Kidney capillary endothelial cell (primary cell): ENCODE measurements around the gene SCAMP2.

Experiments used
- DNase-seq: peaks from one replicate; pipeline ENCODE4 v3.0.0-alpha.2; 2018; ENCODE audit warnings: low spot score

SCAMP2 gene

DNA sequence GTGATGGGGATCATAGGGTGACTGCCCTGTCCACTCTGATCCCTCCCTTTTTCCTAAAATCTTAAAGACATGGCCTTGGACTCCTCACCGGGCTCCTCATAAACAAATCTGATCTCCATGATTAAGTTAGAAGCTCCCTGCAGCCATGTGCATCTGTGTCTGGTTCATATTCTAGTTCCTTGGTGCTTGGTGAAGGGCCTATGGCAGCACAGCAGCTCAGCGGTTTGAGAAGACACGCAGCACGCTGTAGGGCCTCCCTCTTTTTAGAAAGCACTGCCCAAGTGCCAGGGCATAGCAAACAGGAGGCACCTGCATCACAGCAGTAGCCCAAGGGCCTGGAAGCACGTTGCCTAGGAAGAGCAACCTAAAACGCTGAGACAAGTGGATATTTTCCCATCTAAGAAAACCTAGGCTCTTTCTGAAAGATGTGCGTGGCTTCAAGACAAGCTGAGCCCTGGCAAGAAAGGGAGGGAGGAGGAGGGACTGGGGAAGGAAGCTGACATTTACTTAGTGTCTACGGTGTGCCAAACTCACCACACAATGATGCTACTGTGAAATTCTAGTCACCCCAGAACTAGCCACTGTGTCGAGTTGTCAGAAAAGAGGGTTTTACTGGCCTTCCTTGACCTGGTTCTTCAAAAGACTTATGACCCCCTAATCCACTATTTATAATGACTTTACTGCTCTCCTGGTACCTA lies 15.3 kb downstream of the SCAMP2 start:
- no peak for DNase-seq

DNA sequence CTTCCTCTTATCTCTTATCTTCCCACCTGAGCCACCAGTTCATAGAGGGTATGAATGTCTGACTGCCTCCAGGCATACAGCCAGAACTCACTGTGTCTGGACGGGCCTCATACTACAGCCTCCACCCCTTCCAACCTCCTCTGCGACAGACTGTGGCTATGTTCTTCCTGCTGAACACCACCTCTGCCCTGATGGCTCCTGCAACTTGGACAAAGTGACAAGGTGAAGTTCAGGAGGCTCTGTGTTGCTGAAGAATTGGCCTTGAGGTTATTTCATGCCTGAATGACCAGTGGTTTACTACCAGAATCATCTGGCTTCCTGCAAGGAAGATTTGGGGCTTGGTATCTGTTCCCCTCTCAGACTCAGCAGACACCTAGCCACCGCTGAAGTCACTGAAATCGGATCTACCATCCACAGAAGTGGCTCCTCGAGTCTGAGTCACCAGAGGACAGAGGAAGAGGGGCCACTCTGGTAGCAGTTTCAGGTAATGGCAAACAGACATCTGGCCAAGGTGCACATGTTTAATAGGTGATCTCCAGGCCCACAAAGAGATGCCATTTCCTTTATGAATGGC lies 16.0 kb downstream of the SCAMP2 start:
- no peak for DNase-seq

DNA sequence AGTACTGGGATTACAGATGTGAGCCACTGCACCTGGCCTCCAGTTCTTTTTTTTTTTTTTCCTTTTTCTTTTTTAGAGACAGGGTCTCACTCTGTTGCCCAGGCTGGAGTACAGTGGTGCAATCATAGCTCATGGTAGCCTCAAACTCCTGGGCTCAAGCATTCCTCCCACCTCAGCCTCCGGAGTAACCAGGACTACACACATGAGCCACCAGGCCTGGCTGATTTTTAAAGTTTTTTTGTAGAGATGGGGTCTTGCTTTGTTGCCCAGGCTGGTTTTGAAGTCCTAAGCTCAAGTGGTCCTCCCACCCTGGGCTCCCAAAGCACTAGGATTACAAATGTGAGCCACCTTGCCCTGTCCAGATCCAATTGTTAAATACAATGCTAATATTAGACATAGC lies 16.6 kb downstream of the SCAMP2 start:
- no peak for DNase-seq

DNA sequence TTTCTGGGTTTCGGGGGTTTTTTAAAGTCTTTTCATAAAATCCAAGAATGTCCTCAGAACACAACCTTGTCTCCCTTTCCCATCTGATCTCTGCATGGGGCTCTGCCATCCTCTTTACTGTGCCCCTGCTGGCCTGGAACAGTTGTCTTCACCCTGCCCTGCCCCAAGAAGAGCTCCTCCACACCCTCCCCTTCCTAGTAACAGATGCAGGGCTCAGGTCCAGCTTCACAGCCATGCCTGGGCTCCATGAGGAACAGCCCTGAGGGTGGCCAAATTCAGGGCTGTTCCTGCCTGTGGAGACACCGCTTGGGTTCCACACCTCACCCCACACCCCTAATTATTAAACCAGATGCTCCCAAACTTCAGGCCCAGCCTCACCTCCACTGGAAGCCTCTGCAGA lies 17.3 kb downstream of the SCAMP2 start:
- no peak for DNase-seq

DNA sequence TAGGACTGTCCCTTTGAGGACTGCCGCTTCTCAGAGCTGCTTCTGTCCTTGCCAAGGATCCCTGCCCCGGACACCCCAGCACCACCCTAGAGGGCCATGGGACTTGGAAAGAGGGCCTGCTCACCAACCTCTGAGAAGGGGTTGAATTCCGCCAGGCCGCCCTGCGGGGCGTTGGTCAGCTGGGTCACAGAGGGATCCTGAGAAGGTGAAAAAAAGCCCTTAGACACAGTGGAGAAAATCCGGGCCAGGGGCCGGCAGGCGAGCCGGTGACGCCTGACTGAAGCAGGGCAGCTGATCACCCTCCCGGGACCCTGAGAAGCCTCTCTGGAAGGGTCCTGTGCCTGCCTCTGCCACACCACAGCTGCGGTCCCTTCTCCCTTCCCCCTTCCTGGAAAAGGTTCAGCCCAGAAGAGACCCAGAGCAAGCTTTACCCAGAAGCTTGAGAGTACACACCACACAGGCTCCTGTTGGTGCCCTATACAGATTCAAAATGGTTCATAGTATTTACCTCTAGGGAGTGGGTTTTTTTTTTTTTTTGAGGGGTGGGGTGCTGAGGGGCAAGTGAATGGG lies 18.6 kb downstream of the SCAMP2 start:
- no peak for DNase-seq

DNA sequence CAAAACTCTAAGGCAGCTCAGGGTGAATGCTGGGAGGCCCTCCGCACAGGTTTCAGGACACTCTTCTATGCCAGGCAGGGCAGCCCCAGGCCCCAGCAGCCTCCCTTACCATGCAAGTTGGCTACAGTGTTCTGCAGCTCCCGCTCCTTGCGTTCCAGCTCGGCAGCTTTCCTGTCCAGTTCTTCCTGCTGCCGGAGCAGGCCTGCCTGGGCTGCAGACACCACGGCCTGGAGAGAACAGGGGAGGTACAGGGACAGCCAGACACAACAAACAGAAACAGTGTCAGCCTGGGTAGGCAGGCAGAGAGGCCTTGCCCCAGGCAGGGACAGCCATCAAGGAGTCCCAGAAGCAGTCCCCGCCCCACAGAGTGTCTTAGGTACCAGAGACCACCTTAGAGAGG lies 21.2 kb downstream of the SCAMP2 start:
- no peak for DNase-seq

DNA sequence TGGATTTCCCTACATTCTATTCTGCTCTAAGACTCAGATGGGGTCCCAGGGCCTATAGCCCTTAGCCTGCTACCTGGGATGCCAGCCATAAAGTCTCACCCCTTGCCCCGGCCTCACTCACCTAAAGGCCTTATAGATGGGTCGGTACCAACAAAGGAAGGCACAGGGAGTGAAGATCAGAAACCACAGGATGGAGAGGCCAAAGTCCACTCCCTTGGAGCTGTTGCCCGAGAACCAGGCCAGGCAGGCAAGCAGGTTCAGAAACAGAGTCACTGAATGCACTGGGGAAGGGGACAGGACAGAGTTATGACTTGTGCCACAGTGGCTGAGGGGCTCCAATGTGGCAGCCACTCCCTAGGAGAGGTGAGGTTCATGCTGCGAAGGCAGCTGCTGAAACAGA lies 22.8 kb downstream of the SCAMP2 start:
- no peak for DNase-seq

DNA sequence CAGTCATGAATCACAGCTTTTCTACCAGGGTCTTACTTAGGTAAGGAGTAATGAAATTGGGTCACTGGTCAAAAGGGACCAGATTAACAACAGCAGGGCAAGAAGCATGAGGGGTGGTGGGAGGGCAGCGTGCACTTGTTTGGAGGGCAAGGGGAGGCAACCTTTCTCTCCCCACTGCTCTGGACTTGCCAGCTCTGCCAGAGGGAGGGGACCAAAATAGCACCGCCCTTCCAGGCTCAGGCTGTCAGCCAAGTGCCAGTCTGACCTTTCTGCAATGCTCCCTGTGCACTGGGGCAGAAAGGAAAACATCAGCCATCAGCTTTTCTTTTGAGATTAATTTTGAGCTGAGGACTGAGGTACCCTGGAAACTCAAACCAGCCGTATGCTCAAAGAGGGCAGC lies 25.7 kb downstream of the SCAMP2 start:
- no peak for DNase-seq

DNA sequence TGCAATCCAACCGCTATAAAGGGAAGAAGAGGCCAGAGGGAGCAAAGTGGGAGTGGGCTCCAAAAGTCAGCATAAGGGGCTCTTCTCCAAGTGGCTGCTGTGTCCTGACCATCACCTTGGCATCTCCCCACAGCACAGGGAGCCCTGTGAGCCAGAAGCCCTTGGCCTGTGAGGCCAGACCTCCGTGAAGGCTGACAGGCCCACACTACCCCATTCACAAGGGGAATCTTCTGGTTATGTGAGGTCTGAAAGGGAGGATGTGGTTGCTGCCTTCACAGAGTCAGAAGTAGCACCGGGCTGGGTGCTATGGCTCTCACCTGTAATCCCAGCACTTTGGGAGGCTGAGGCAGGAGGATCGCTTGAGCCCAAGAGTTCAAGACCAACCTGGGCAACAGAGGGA lies 27.6 kb downstream of the SCAMP2 start:
- DNase-seq, result no peak

DNA sequence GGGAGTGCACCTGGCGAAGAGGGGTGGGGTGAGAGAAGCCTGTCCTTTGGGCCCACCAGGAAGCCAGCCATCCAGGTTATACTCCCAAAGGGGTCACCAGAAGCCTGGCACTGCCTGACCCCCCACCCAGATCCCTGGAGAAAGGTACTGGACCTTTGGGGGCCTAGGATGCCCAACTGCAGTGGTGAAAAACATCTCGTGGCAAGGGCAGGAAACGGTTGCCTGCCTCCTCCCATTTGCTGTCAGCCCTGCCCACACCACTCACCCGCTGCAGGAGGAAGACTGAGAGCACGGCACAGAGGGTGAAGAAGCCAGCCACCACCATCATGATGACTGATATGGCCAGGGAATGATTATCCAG lies 28.0 kb downstream of the SCAMP2 start:
- no peak for DNase-seq

DNA sequence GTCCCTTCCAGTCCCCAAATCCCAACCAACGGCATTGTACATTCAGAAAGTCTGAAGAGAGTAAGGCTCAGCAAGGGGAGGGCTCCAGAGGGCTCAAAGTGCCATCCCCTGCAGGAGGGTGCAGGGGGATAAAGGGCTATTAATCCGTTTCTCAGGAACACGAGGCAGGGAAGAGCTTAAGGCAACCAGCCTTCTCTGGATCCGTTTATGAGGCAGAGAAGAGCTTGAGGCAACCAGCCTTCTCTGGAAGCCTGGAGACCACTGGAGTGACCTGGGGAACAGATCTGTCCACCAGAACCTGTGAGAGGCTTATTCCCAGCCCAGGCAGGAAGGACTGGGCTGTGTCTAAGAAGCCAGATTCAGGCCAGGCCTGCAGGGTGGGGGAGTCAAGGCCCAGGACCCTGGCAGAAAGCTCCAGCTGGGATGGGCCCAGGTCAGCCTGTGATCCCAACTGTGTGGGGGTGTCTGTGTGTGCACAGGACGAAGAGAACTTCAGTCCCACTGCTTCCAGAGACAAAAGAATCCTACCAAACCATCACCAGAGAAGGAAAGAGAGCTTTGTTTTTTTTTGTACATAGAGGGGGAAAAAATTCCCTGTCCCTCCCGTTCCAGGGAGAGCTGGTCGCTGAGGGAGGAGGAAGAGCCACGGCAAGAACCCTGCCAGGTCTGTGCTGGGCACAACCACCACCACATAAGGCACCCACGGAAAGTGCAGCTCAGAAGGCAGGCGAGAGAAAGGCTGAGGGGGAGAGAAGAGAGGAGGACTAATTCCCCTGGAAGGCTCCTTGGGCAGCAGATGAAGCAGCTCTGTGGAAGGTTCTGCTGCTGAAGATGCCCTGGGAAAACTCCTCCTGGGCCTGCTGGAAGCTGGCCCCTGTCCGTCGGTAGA lies 28.6 kb downstream of the SCAMP2 start:
- DNase-seq, result no peak

DNA sequence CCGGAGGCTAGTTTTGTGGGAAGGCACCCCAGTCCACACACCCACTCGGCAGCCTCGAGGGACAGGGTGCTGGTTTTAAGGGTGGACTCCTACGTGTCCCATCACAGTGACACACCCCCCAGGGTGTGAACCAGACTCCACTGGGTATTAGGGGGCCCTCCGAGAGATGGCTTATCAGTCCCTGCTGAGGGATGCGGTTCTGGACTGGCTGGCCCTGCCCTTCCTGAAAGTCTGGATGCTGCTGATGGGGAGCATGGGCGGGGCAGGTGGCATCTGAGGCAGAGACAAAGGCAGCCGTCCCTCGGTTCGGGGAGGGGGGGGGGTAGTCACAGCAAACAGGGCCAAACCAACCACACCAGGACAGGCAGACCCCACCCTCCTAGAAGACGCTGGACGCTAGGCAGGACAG lies 29.3 kb downstream of the SCAMP2 start:
- DNase-seq, result no peak

DNA sequence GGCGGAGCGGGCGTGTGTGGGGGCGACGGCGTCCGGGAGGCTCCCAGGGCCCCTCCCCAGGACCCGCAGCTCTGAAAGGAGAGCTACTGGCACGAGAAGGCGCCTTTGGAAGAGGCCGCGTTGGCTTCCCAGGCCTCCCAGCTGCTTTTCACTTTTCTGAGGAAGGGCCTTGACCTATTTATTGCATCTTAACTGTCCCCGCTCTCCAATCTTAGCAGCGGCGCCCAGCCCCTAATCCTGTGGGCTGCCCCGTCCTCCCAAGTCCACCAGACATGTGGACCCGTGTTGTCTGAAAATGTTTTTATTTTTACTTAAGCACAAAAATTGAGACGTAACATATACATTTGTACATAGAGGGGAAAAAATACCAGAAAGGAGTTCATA lies 29.7 kb downstream of the SCAMP2 start:
- DNase-seq, result no peak

DNA sequence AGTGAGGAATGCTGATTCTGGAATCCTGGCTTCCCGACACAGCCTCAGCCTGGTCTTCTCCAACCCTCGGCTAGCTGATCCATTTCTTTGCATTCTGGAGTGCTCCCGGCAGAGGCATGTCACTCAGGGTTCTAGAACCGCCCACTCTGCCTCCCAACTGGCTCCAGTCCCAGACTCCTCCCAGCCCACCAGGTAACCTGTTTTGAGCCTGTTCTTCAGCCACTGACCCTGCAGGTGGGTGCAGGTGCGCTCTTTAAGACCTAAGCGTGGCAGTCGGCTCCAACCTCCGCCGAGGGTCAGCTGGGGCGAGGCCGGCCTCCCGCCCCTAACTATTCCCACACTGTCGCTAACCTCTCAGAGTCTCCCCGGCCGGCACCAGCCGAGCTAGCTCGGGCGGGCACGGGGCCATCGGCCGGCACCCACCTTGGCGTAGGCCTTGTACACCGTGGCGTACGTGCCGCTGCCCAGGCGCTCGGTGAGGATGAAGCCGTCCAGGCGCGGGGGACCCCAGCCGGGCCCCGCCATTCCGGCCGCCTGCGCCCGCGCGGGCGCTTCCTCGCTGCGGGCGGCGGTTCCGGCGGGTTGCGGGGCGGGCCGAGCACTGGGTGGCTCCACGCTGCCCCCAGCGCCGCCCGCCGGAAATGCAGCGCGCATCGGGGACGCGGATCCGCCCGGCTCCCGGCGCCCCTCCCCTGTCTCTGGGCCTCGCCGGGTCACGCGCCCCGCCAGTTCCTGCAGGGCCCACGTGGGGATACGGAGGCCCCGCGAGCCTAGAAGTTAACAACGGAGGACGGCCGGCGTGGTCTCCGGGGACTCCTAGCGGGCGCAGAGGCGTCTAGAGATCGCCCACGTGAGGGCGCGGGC lies 30.4 kb downstream of the SCAMP2 start, which contains the start of gene ULK3:
TSS of gene ULK3 (minus strand) at position 576 of the 864 bp plus-strand sequence. CDS start at position 525, 51 bp downstream.
- DNase-seq, result peak; percentile 80

DNA sequence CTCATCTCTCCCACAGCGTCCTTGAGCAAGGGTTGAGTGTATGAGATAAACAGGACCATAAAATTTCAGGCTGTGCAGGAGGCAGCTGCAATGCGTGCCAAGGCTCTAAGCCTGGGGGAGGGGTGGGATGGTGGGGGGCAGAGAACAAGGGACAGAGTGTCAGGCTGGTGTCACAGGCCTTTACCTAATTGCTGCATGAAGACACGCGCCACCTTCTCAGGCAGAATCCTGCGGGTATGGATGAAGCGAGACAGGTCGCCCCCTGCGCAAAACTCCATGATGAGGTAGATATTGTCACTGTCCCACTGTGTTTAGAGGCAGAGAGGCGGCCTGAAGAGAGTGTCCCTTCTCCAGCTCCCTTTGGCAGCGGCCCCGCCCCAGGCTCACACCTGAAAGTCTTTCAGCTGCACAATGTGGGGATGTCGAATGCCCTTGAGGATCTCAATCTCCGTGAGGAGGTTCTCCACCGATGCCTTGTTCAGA lies 31.2 kb downstream of the SCAMP2 start:
- DNase-seq, result no peak

DNA sequence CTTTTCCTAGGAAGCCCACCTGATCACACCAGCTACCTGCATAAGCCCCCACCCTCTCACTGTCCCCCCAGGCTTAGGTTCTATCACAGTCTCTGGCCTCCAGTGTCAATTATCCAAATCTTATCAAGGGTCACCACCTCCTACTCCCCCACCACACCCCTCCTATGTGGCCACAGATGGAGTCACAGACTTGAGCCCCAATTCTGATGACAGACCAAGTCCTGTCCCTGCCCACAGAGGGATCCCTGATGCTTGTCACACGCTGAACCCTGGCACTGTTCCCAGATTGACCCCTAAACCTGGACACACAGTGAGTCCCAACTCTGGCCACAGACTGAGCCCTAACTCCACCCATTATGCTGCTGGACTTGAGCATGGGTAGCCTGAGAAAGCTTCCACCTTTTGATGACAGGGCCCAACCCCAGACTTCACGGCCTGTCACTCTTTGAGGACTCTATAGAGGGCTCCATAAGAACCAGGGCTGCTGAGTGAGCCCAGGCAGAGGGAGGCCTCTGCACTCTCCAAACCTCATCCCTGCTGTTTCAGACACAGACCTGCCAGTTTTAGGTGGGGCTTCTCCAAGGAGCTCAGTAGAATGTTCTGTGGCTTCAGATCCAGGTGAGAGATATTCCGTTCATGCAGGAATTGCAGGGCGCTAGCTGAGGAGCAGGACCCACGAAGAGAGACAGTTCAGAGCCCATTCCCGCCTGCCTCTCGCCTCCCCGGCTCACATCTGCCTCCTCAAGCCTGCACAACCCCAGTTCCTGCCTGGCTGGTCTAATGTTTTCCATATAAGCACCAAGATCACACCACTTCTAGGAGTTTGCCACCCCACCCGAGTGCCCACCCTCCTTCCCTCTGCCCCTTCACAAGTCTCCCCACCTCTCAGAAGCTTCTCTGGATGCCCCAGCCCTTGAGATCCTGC lies 32.1 kb downstream of the SCAMP2 start:
- no peak for DNase-seq

DNA sequence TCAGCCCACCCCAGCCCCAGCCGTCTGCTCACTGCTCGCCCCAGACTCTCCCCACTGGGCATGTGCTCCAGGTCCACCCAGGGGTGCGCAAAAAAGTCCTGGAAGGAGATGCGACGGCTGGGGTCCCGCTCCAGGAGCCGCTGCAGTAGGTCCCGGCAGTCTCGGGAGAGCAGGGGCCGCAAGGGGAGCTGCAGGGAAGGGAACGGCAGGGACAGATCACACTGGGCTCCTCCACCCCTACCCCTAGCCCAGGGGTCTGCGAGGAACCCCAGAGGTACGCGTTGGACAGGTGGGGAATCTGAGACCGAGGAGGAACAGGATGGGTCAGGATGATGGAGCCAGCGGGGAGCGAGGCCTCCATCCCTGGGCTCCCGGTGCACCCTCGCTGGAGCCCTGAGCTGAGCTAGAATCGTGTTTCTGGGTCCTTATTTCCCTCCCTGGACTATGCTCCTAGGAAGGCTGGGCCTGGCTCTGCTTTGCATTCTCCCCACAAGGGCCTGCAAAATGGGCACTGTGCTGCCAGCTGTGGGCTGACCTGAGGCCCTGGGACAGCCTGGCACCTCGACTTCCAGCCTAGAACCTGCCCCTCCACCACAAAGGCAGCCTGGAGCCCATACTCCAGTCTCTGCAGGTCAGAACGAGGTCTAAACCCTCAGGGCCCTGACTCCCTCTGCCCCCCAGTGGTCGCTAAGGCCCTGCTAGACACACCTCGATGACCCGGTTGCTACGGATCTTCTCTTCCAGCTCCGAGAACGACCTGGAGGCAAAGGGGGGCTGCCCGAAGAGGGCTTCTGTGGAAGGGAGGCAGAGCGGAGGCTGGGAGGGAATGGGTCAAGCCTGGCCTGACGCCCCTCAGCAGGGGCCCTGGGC lies 33.4 kb downstream of the SCAMP2 start:
- no peak for DNase-seq

DNA sequence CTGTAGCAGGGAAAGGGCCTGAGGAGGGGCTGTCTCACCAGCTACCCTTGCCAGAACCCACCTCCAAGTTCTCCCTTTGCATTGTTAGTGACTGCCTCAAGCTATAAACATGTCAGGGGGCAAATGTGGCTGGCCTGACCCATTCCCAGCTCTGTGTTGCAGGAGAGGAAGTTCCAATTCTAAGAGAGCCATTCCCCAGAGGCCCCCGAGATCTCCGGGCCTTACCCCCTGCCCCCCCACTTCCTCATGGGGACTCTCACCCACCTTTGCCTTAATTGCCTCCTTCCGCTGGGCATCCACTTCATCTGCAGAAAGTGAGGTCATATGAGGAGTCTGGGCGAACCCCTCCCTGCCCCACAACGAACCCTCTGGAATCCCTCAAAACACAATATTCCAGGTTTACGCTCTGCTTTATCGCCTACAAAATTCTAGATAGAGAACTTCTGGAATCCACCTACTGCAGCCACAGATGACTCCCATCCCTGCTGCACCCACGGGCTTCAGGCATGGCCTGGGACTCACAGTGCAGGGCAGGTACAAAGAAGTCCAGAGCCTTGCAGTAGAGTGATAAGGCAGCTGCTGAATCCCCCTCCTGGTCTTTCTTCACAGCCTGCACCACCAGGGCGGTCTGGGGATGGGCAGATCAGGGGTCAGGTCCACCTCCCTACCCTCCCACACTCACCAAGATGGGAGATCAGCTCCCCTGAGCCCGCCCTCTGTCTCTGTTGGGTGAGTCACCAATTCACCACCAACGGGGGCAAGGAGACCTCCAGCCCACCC lies 34.2 kb downstream of the SCAMP2 start:
- no peak for DNase-seq

DNA sequence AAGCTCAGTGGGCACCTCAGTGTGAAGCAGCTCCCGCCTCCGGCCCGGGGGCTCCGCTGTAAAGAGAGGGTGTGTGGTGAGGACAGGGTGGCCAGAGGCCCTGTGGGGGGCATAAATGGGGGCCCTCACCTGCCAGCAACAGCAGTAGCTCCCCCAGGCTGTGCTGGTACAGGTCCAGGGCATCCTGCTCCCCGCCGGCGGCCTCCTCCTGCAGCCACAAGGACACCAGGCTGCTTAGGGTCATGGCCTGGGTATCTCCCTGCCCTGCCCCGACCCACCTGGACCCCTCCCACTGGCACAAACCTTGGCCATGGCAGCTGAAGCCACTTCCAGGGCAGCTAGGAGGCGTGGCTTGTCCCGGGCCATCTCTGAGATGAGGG lies 35.0 kb downstream of the SCAMP2 start:
- no peak for DNase-seq
